H1 (cell line): ENCODE measurements around the gene MBD4. TPM values are rescaled to one million over a fixed set of nuclear protein-coding genes. Genes with fewer than 3 reads are reported as not detected.

ENCODE experiments used
- CTCF ChIA-PET: fragments of 300-600 bp; sonication (Branson Sonifier 250); formaldehyde crosslinking; loops from one replicate; lab custom pipeline; 2021; ENCODE audit not compliant: partially characterized antibody; lab: Charles Lee
- POLR2A ChIA-PET: fragments of 300-600 bp; sonication (Branson Sonifier 250); formaldehyde crosslinking; loops from one replicate; lab custom pipeline; 2021; ENCODE audit warnings: inconsistent platforms; ENCODE audit not compliant: partially characterized antibody; lab: Charles Lee
- DNase-seq, 2 experiments: peaks; one replicate each; pipeline versions ENCODE4 v3.0.0 to v3.0.0-alpha.2; 2010 to 2022; ENCODE audit warnings: low spot score in 2 of 2, low read depth in 1 of 2, mixed read lengths in 1 of 2
- FAIRE-seq: peaks from 2 replicates; lab custom pipeline; 2011; peaks lifted over from hg19 to GRCh38; lab: Jason Lieb, UNC
- H2AFZ ChIP-seq: 2 replicates; pipeline ENCODE4 v1.8.1; 2012; ENCODE audit warnings: low read length, inconsistent platforms
- H2AK5ac ChIP-seq: 2 replicates; pipeline ENCODE4 v1.6.1; 2013; ENCODE audit warnings: low read depth, low read length
- H2BK120ac ChIP-seq: replicated peaks from 2 replicates; pipeline ENCODE3; 2013; ENCODE audit warnings: low read depth, low read length, inconsistent platforms
- H2BK12ac ChIP-seq: 2 replicates; pipeline ENCODE4 v1.6.1; 2013; ENCODE audit warnings: low read depth, low read length
- H2BK15ac ChIP-seq: 2 replicates; pipeline ENCODE4 v1.6.1; 2013; ENCODE audit warnings: low read length
- H2BK20ac ChIP-seq: 2 replicates; pipeline ENCODE4 v1.6.1; 2013; ENCODE audit warnings: low read length
- H2BK5ac ChIP-seq: 2 replicates; pipeline ENCODE4 v1.6.1; 2013; ENCODE audit warnings: low read depth, low read length
- H3K14ac ChIP-seq: 2 replicates; pipeline ENCODE4 v1.6.1; 2013; ENCODE audit warnings: inconsistent platforms; ENCODE audit not compliant: insufficient read length
- H3K18ac ChIP-seq: 2 replicates; pipeline ENCODE4 v1.6.1; 2013; ENCODE audit warnings: low read length; ENCODE audit errors: extremely low read depth
- H3K23ac ChIP-seq: 2 replicates; pipeline ENCODE4 v1.6.1; 2013; ENCODE audit warnings: inconsistent platforms; ENCODE audit not compliant: insufficient read length
- H3K23me2 ChIP-seq: 2 replicates; pipeline ENCODE4 v1.6.1; 2013; ENCODE audit warnings: low read depth, low read length
- H3K27ac ChIP-seq: 2 replicates; pipeline ENCODE4 v1.6.1; 2011; ENCODE audit warnings: low read depth, low read length, inconsistent platforms
- H3K27me3 ChIP-seq, 4 experiments: replicated peaks in 1 of 4; 1 replicate in 1 of 4; 2 replicates in 3 of 4; pipeline versions ENCODE4 v1.6.1 to v1.8.1; 2011 to 2013; ENCODE audit warnings: low read length in 3 of 4, mild to moderate bottlenecking in 3 of 4, inconsistent platforms in 2 of 4, mixed read lengths in 2 of 4, moderate library complexity in 1 of 4; ENCODE audit not compliant: control insufficient read depth in 3 of 4, insufficient read depth in 3 of 4; ENCODE audit errors: extremely low read depth in 1 of 4
- H3K36me3 ChIP-seq, 4 experiments: 2 replicates each; pipeline versions ENCODE4 v1.6.1 to v1.8.1; 2011 to 2013; ENCODE audit warnings: mild to moderate bottlenecking in 4 of 4, low read length in 3 of 4, moderate library complexity in 2 of 4, control low read depth in 1 of 4, inconsistent platforms in 1 of 4; ENCODE audit not compliant: insufficient read depth in 4 of 4, control insufficient read depth in 2 of 4
- H3K4ac ChIP-seq: replicated peaks from 2 replicates; pipeline ENCODE3; 2013; ENCODE audit warnings: low read length, low read depth, mixed read lengths, inconsistent platforms; ENCODE audit not compliant: insufficient read length
- H3K4me1 ChIP-seq, 4 experiments: replicated peaks in 1 of 4; 1 replicate in 1 of 4; 2 replicates in 3 of 4; pipeline versions ENCODE4 v1.6.1 to v1.8.1; 2011 to 2013; ENCODE audit warnings: low read length in 3 of 4, inconsistent platforms in 2 of 4, mixed read lengths in 1 of 4; ENCODE audit not compliant: insufficient read depth in 4 of 4, control insufficient read depth in 3 of 4
- H3K4me2 ChIP-seq, 2 experiments: 2 replicates each; pipeline versions ENCODE4 v1.6.1 to v1.8.1; 2011 to 2013; ENCODE audit warnings: low read depth in 2 of 2, low read length in 2 of 2, control low read depth in 1 of 2, inconsistent platforms in 1 of 2, mild to moderate bottlenecking in 1 of 2; ENCODE audit not compliant: insufficient read depth in 1 of 2
- H3K4me3 ChIP-seq, 4 experiments: fragments of 200-600, 300-600 bp in 1 of 4; sonication (generic), shearing (Covaris generic), sonication (Bioruptor Twin) in 1 of 4; 2 replicates each; pipeline versions ENCODE4 v1.5.1 to v1.8.1; 2011 to 2016; ENCODE audit warnings: low read length in 4 of 4, low read depth in 3 of 4, control low read depth in 2 of 4, inconsistent platforms in 2 of 4, mild to moderate bottlenecking in 2 of 4, mixed read lengths in 1 of 4, moderate library complexity in 1 of 4; ENCODE audit not compliant: insufficient read depth in 2 of 4; ENCODE audit errors: extremely low read depth in 1 of 4
- H3K56ac ChIP-seq: replicated peaks from 2 replicates; pipeline ENCODE3; 2013; ENCODE audit warnings: low read depth, mild to moderate bottlenecking, mixed read lengths, low read length, inconsistent platforms; ENCODE audit not compliant: insufficient read length
- H3K79me1 ChIP-seq: 2 replicates; pipeline ENCODE4 v1.6.1; 2013; ENCODE audit warnings: low read depth, low read length, control low read depth
- H3K79me2 ChIP-seq, 2 experiments: 2 replicates each; pipeline versions ENCODE4 v1.6.1 to v1.8.1; 2012 to 2013; ENCODE audit warnings: low read length in 2 of 2, mild to moderate bottlenecking in 2 of 2, inconsistent platforms in 1 of 2; ENCODE audit not compliant: insufficient read depth in 2 of 2, control insufficient read depth in 1 of 2
- H3K9ac ChIP-seq, 4 experiments: replicated peaks in 1 of 4; 1 replicate in 1 of 4; 2 replicates in 3 of 4; pipeline versions ENCODE4 v1.6.1 to v1.8.1; 2011 to 2013; ENCODE audit warnings: low read depth in 3 of 4, low read length in 3 of 4, control low read depth in 2 of 4, mild to moderate bottlenecking in 2 of 4, moderate library complexity in 2 of 4, inconsistent platforms in 1 of 4; ENCODE audit errors: extremely low read depth in 1 of 4
- H3K9me3 ChIP-seq, 2 experiments: 2 replicates each; pipeline versions ENCODE4 v1.6.1 to v1.8.1; 2012 to 2013; ENCODE audit warnings: mild to moderate bottlenecking in 2 of 2, moderate library complexity in 2 of 2, control low read depth in 1 of 2, inconsistent platforms in 1 of 2, low read depth in 1 of 2, low read length in 1 of 2, mixed read lengths in 1 of 2; ENCODE audit not compliant: insufficient read depth in 2 of 2
- H4K20me1 ChIP-seq, 2 experiments: replicated peaks in 1 of 2; 2 replicates each; pipeline versions ENCODE3 to v1.8.1; 2011 to 2013; ENCODE audit warnings: inconsistent platforms in 2 of 2, low read length in 2 of 2, mild to moderate bottlenecking in 1 of 2; ENCODE audit not compliant: insufficient read depth in 2 of 2, control insufficient read depth in 1 of 2
- H4K5ac ChIP-seq: 2 replicates; pipeline ENCODE4 v1.6.1; 2013; ENCODE audit warnings: low read length, low read depth, mixed read lengths, inconsistent platforms; ENCODE audit not compliant: insufficient read length
- H4K8ac ChIP-seq: 2 replicates; pipeline ENCODE4 v1.8.0; 2013; ENCODE audit warnings: mild to moderate bottlenecking, moderate library complexity, low read length, inconsistent platforms; ENCODE audit not compliant: insufficient read depth; ENCODE audit errors: extremely low read depth
- H4K91ac ChIP-seq: replicated peaks from 2 replicates; pipeline ENCODE3; 2013; ENCODE audit warnings: low read length, mixed read lengths, inconsistent platforms; ENCODE audit not compliant: insufficient read length
- BRCA1 ChIP-seq: IDR thresholded peaks from 2 replicates; pipeline ENCODE4 v1.6.1; 2012; ENCODE audit warnings: low read depth, low read length, improper control_type of control experiment
- FOSL1 ChIP-seq: IDR thresholded peaks from 2 replicates; pipeline ENCODE4 v1.6.1; 2011; ENCODE audit warnings: mild to moderate bottlenecking, low read depth, low read length, moderate library complexity; ENCODE audit not compliant: insufficient read depth
- GABPA ChIP-seq: IDR thresholded peaks from 2 replicates; pipeline ENCODE4 v1.6.1; 2011; ENCODE audit warnings: mild to moderate bottlenecking, low read length, moderate library complexity, borderline replicate concordance; ENCODE audit not compliant: insufficient read depth
- KDM5A ChIP-seq: fragments of 200-600 bp; IDR thresholded peaks from 2 replicates; pipeline ENCODE4 v1.7.1; 2012; ENCODE audit warnings: mild to moderate bottlenecking, low read length, inconsistent platforms, mixed read lengths
- MAX ChIP-seq: IDR thresholded peaks from 2 replicates; pipeline ENCODE4 v1.6.1; 2012; ENCODE audit warnings: inconsistent platforms
- NRF1 ChIP-seq: IDR thresholded peaks from 2 replicates; pipeline ENCODE4 v1.6.1; 2011; ENCODE audit warnings: mild to moderate bottlenecking, low read depth, low read length, improper control_type of control experiment
- POLR2A ChIP-seq, 2 experiments: IDR thresholded peaks; 1 replicate in 1 of 2; 2 replicates in 1 of 2; pipeline ENCODE4 v1.6.1; 2011; ENCODE audit warnings: low read depth in 2 of 2, low read length in 2 of 2, mild to moderate bottlenecking in 2 of 2; ENCODE audit errors: control extremely low read depth in 1 of 2
- POLR2AphosphoS5 ChIP-seq: IDR thresholded peaks from 2 replicates; pipeline ENCODE4 v1.6.1; 2011; ENCODE audit warnings: low read depth, low read length
- POU5F1 ChIP-seq: IDR thresholded peaks from 2 replicates; pipeline ENCODE4 v1.6.1; 2011; ENCODE audit warnings: low read depth, mild to moderate bottlenecking, low read length, moderate library complexity
- SAP30 ChIP-seq: fragments of 300-600 bp; sonication (generic); IDR thresholded peaks from 2 replicates; pipeline ENCODE4 v1.7.1; 2012; ENCODE audit warnings: low read length, moderate library complexity, mild to moderate bottlenecking, inconsistent platforms; ENCODE audit not compliant: insufficient read depth, insufficient replicate concordance
- TAF1 ChIP-seq: IDR thresholded peaks from 2 replicates; pipeline ENCODE4 v1.6.1; 2011; ENCODE audit warnings: mild to moderate bottlenecking, low read depth, low read length
- YY1 ChIP-seq: IDR thresholded peaks from 2 replicates; pipeline ENCODE4 v1.6.1; 2011; ENCODE audit warnings: low read depth, mild to moderate bottlenecking, low read length
- WGBS, 2 experiments: shearing (Covaris generic) in 1 of 2; methylation state at CpG; one replicate each; pipeline versions ENCODE4 v1.1.6 to v1.1.7; 2013 to 2015; ENCODE audit warnings: low lambda C conversion rate in 2 of 2, mixed read lengths in 2 of 2, inconsistent platforms in 1 of 2, low coverage in 1 of 2, missing lambda C conversion rate in 1 of 2; ENCODE audit not compliant: insufficient replicate concordance in 2 of 2, insufficient coverage in 1 of 2, insufficient read length in 1 of 2; ENCODE audit errors: extremely low coverage in 1 of 2, missing lambda C conversion rate in 1 of 2; 5-methylcytosine and 5-hydroxymethylcytosine counted together
- polyA plus RNA-seq, 7 experiments: library from polyadenylated mRNA; depleted of rRNA in 3 of 7; stranded (reverse) in 5 of 7; unstranded in 2 of 7; fragments of >200 nt in 5 of 7; fragments of 200-250 nt in 2 of 7; gene quantifications; 1 replicate in 5 of 7; 2 replicates in 1 of 7; 4 replicates in 1 of 7; pipeline versions ENCODE4 v1.2.1 to v1.2.3, GENCODE V29; 2011 to 2013; ENCODE audit warnings: missing spikeins in 2 of 7, mixed read lengths in 2 of 7
- total RNA-seq: library from RNA; stranded (reverse); fragmentation: NEBNext Ultra II Directional; extraction: Animal tissue kit (Norgen Biotek cat#: 25700); gene quantifications from 2 replicates; pipeline ENCODE4 v1.2.1, GENCODE V29; 2021

The MBD4 gene
- total and polyA plus RNA-seq, 2 of the 8 experiments (the other 6 are each of a cell fraction or from before 2014, with no cell fraction given): 11.2 to 35.8 TPM

- H3K36me3 ChIP-seq: peaks cover 0 to 5% (median 0%) of the 10 kb centered on the region in 4 experiments; a peak in 5 of 8 replicates
- H3K14ac ChIP-seq: no peak overlapping the region
- H3K18ac ChIP-seq: peak overlapping the region; percentile 48; the same call in 1 of the 2 replicates
- H3K9ac ChIP-seq: peak overlapping the region in 2 of 4 experiments; percentile 25 to 78; a peak in 3 of 7 replicates
- CTCF ChIA-PET: interaction anchor here (0.8 to 2.0 kb wide), 7 partner anchors 8 to 107 kb away, joined by 3 to 5 read pairs (median 3); partner anchors contain the start of genes IFT122 and MBD4
- peak overlapping the region; percentile 63; the same call in 1 of the 2 replicates for H3K27ac ChIP-seq
- no peak overlapping the region for H4K91ac ChIP-seq
- H2BK120ac ChIP-seq: no peak overlapping the region
- 62% methylated on average over 18 of the region's 18 CpGs; no CpG with 5 or more reads in 1 of the 2 experiments for WGBS, 2 experiments
- 0 out of 2 replicates have a peak overlapping the region, but pooled peaks have one; percentile 55 for H2BK5ac ChIP-seq
- H3K4me3 ChIP-seq: peak overlapping the region in 2 of 4 experiments; percentile 11 to 37; a peak in 2 of 8 replicates
- no peak overlapping the region for H2AFZ ChIP-seq
- peaks cover 2 to 22% (median 7%) of the 10 kb centered on the region in 4 experiments; a peak in 5 of 7 replicates for H3K4me1 ChIP-seq
- H3K23ac ChIP-seq: no peak overlapping the region
- FAIRE-seq: peak; percentile 48
- H3K23me2 ChIP-seq: no peaks in the 10 kb centered on the region
- H3K4ac ChIP-seq: no peak overlapping the region
- DNase-seq: no peak
- H3K9me3 ChIP-seq: no peaks in the 10 kb centered on the region
- H4K8ac ChIP-seq: no peak overlapping the region
- no peak overlapping the region for H2BK20ac ChIP-seq
- no peaks in the 10 kb centered on the region for H3K79me2 ChIP-seq
- no peaks in the 10 kb centered on the region for H3K79me1 ChIP-seq
- no peaks in the 10 kb centered on the region for H3K27me3 ChIP-seq
- H2AK5ac ChIP-seq: peak overlapping the region; percentile 13; the same call in 1 of the 2 replicates
- H3K56ac ChIP-seq: peak overlapping the region; percentile 5
- H4K20me1 ChIP-seq: no peaks in the 10 kb centered on the region
- H3K4me2 ChIP-seq: peak overlapping the region; percentile 49 to 85
- H2BK15ac ChIP-seq: no peak overlapping the region
- POLR2A ChIA-PET: interaction anchor here (0.8 to 1.4 kb wide), 9 partner anchors 8 to 109 kb away, joined by 3 to 7 read pairs (median 3); partner anchors contain the start of genes IFT122 and MBD4
- no peak overlapping the region for H4K5ac ChIP-seq
- H2BK12ac ChIP-seq: peak overlapping the region; percentile 56; the same call in 1 of the 2 replicates
- peak in 1 of 2 experiments; percentile 64; a peak in 1 of 3 replicates for TF ChIP-seq POLR2A (IDR thresholded peaks at IDR 0.05; ENCODE audit: control extremely low read depth in 1 of 2, low read depth in 2 of 2, low read length in 2 of 2)
- TF ChIP-seq FOSL1: no peak
- peak; percentile 81 for TF ChIP-seq MAX
- no peak for TF ChIP-seq BRCA1
- no peak for TF ChIP-seq GABPA
- TF ChIP-seq YY1: peak; percentile 82
- TF ChIP-seq KDM5A: no peak
- TF ChIP-seq POU5F1: 0 out of 2 replicates have a peak, but pooled peaks have one; percentile 31
- TF ChIP-seq SAP30: no peak
- TF ChIP-seq POLR2AphosphoS5: no peak
- TF ChIP-seq TAF1: peak; percentile 30; the same call in 1 of the 2 replicates
- TF ChIP-seq NRF1: no peak
These were observed 8.6 kb upstream of the MBD4 start for GRCh38 chr3:129448186-129448895.
